HG02798 (cell line): Measurements from ENCODE around the gene PDLIM7.

Source experiments
- ATAC-seq: cut with Tn5 transposase; IDR thresholded peaks from one replicate; pipeline ENCODE4 v1.9.1; 2021; ENCODE audit warnings: mild to moderate bottlenecking; ENCODE audit not compliant: unreplicated experiment, poor library complexity

The PDLIM7 gene

DNA sequence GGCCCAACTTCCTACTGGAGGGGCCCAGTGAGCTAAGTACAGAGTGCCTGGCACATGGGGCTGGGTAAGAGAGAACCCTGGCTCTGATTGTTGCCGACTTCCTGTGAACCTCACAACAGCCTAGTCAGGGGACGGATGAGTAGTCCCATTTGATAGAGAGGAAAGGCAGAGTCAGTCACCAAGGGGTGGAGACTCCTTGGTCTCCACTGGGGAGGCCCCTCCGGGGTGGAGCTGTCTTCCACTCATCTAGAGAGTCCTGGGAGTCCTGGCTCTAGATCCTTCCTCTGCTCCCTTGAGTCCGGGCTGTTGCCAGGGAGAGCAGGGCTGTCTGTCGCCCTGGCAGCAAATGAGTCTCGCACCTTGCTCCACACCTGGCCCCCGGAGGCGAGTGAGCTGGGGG, 63.0 kb downstream of the PDLIM7 start:
- ATAC-seq = no peak

DNA sequence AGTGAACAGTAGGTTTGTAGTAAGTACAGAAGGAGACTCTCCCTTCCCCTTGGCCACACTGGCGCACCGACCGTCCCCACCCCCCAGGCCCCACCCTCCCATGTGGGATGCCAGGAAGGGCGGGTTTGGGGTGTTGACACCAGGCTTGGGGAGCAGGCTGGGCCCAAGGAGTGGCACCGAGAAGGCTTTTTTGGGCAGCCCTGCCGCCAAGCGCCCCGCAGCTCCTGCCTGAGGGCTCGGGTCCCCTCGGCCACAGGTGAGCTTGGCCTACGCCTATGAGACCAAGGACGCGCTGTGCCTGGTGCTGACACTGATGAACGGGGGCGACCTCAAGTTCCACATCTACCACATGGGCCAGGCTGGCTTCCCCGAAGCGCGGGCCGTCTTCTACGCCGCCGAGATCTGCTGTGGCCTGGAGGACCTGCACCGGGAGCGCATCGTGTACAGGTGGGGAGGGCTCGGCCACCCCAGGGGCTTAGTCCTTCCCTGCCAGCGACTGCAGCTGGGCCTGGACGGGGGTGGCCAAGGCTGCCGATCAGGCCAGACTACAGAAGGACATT, 63.7 kb downstream of the PDLIM7 start:
- ATAC-seq = no peak
